Central memory CD4-positive, alpha-beta T cell (primary cell): ENCODE measurements around the gene NUDT8.
"Not testable (repeated sequence)": the region's sequence is repeated elsewhere in the genome, so short reads cannot be mapped to it uniquely, and the experiment has no call there.

Experiments
- DNase-seq: peaks from one replicate; pipeline ENCODE4 v3.0.0; 2022

NUDT8 gene

DNA sequence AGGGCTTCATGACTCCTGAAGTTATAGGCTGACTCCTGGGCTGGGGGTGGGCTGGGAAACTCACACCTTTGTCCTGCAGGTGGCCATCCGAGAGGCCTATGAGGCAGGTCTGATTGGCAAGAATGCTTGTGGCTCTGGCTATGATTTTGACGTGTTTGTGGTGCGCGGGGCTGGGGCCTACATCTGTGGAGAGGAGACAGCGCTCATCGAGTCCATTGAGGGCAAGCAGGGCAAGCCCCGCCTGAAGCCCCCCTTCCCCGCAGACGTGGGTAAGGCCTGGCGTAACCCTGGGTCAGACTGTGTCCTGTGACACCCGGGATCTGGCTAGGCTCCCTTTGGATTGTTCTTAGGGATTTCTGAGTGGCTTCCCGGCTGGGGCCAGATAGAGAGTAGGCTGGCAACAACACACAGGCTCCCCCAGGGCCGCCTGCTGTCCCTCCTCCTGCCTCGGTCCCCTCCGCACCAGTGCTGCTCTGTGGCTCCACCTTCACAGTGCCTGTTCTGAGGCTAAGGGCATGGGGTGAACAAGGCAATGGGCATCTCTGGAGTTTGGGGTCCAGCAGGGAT lies 19.4 kb downstream of the NUDT8 start:
- DNase-seq, result no peak

DNA sequence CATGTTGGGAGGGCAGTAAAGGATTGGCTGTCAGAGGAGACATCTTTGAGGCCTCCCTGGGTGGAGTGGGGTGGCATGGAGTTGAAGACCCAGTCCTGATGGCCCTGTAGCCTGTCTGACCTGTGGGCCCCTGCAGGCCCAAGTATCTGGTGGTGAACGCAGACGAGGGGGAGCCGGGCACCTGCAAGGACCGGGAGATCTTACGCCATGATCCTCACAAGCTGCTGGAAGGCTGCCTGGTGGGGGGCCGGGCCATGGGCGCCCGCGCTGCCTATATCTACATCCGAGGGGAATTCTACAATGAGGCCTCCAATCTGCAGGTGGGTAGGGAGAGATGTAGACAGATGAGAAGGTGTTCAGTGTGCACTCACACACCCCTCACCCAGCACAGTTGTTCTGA lies 20.4 kb downstream of the NUDT8 start:
- DNase-seq, result no peak

DNA sequence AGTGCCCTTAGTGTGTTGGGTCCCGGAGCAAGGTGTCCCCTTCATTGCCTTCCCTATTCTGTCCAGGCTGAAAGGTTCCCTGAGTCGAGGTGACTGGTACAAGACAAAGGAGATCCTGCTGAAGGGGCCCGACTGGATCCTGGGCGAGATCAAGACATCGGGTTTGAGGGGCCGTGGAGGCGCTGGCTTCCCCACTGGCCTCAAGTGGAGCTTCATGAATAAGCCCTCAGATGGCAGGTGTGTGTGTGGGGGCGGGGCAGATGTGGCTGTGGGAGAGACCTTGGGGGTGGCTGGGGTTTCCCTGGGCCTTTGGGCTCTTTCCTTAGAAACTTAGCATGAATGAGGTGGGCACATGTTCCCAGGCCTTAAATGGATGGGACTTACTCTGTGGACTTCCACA lies 21.3 kb downstream of the NUDT8 start:
- DNase-seq, result no peak

DNA sequence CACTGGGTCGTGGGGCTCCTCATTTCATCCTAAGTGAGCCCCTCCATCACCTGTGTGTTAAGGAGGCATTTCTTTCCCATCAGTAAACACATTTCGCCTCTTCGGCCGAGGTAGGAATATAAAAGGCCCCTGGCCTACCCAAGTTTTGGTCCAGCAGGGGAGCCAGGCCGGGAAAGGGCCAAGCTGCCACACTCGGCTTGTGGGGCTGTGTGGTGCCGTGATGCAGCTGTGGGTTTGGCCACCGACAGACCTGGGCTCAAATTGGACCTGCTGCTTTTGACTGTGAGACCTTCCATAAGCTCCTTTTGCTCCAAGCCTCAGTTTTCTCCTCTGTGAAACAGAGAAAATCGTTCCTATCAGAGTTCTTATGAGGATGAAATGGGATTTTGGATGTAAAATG lies 22.2 kb downstream of the NUDT8 start:
- no peak for DNase-seq

DNA sequence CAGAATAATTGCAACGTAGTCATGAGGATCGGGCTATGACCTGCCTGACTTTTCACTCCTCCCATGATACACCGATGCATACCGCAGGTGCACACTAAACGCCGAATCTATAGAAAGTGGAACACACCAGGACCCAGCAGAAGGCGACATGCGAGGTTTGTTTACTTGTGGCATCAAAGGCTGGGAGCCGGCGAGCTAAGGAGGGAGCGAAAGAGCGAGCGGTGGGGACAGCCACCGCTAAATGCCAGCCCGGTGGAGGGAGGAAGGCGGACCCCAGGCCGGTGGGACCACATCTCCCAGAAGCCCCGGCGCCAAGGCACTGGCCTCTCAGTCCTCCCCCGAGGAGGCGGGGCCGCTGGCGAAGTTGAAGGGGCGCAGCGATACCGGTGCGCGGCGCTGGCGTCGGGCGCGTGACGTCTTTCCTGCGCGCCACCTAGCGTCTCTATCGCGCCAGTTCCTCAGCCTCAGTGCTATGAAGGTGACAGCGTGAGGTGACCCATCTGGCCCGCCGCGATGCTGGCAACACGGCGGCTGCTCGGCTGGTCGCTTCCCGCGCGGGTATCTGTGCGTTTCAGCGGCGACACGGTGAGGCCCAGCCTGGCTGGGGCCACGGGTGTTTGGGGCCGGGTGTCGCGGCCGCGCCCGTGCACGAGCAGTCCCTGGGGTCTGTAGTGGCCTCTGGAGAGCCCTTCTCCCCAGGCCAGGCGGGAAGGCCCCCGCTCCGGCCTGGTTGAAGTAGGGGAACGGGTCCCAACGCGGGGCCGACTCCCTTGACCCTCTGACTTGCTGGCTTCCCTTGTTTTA lies 23.0 kb downstream of the NUDT8 start, which contains the start of gene NDUFV1:
Gene NDUFV1, plus strand, starts transcription at position 445 of the 804 bp plus-strand sequence. Its CDS starts 69 bp downstream, at position 514.
- DNase-seq, result peak; percentile 93

- DNase-seq, result no peak
These were observed 23.6 kb downstream of the NUDT8 start for GRCh38 chr11:67606093-67606491.

- no peak for DNase-seq
These were observed 24.3 kb downstream of the NUDT8 start for GRCh38 chr11:67605231-67606011.

DNA sequence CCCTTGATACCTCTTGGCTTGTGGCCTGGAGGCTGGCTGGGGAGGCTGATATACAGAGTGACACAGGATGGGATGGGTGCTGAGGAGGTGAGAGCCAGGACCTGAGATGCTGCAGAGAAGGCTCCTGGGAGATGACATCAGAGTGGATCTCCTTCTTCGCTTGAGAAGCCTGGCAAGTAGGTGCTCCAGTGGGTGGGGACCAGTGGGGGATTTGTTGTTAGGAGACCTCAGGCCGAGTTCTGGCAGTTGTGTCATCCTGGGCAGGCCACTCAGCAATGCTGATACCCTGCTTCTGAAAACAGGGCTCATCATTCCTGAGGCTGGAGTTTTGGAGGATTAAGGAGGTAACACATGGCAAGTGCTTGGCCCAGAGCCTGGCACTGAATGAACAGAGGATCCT lies 24.9 kb downstream of the NUDT8 start:
- DNase-seq, result no peak

- DNase-seq, result not testable (repeated sequence)
These were observed 25.6 kb downstream of the NUDT8 start for GRCh38 chr11:67604119-67604518.

GRCh38 chr11:67601098-67601497 lies 28.6 kb downstream of the NUDT8 start:
- no peak for DNase-seq

DNA sequence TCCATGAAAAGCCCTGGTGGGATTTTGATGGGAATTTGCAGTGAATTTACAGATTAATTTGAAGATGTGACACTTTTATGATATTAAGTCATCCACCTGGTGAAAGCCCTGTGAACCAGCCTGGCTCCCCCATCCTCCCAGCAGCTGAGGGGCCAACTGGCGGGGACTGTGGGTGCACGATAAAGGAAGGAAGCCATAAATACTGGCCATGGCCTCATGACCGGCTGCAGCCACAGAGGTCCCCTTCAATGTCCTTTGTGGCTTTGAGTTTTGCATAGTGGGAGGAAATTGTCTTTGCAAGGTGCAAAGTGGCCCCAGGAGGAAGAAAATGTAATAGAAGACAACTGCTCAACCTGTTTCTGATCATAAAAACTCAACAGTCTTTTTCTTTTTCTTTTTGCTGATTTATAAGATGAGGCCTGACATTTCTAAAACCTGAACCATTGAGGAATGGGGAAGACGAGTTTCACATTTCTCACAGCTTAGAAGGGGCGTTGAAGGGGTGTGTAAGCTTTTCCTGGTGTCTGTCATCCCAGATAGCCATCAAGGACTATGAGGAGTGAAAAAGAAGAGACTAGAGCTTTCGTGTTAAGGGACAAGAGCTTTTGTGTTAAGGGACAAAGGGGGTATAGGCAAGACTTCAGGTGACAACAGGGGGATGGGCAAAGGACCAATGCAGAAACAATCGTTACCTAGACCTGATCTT lies 29.3 kb downstream of the NUDT8 start:
- no peak for DNase-seq

DNA sequence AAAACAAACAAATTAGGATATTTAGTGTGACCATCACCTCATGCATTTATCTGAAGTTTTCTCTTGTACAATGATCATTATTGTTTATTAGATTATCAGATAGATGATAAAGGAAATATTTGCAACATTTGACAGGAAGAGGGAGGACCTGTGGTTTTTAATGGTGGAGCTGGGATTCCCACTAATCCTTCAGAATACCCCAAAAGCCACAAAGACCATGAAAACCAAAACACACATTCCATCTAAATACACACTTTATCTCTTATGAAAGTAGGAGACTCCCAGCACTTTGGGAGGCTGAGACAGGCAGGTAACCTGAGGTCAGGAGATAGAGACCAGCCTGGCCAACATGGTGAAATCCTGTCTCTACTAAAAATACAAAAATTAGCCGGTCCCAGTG lies 30.6 kb downstream of the NUDT8 start:
- DNase-seq, result no peak

DNA sequence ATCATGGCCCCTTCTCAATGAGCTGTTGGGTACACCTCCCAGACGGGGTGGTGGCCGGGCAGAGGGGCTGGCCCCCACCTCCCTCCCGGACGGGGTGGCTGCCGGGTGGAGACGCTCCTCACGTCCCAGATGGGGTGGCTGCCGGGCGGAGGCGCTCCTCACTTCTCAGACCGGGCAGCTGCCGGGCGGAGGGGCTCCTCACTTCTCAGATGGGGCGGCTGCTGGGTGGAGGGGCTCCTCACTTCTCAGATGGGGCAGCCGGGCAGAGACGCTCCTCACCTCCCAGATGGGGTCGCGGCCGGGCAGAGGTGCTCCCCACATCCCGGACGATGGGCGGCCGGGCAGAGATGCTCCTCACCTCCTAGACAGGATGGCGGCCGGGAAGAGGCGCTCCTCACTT lies 31.8 kb downstream of the NUDT8 start:
- not testable (repeated sequence) for DNase-seq

GRCh38 chr11:67597458-67597857 lies 32.3 kb downstream of the NUDT8 start:
- DNase-seq, result not testable (repeated sequence)

DNA sequence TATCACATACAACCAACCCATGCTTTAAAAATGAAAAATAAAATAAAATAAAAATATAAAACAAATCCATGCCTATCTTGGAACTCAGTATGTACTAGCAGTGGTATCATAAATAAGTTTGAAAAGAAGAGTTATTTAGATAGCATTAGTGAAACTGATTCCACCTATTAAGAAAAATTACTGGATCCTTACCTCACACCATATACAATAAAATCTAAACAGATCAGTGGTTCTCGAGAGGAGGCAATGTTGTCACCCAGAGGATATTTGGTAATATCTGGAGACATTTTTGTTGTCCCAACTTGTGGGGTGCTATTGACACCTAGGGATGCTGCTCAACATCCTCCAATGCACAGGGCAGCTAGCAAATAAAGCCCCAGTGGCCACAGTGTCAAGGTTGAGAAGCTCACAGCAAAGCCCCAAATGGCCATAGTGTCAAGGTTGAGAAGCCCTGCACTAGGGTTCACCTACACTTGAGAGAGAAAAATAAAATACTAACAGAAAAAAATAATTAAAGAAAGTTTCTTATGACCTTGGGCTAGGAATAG lies 32.9 kb downstream of the NUDT8 start:
- no peak for DNase-seq

DNA sequence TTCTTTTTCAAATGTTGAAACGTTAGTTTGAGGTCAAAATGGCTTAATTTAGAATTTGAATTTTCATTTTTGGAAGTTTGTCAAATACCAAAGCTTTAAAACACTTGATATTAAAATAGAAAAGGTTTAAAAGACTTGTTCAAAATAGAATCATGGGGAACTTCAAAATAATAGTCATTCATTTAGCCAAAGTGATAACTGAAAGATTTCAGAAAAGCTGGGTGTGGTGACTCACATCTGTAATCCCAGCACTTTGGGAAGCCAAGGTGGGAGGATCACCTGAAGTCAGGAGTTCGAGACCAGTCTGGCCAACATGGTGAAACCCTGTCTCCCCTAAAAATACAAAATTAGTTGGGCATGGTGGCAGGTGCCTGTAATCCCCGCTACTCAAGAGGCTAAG lies 35.3 kb downstream of the NUDT8 start:
- no peak for DNase-seq

GRCh38 chr11:67593565-67593905 lies 36.2 kb downstream of the NUDT8 start:
- no peak for DNase-seq

DNA sequence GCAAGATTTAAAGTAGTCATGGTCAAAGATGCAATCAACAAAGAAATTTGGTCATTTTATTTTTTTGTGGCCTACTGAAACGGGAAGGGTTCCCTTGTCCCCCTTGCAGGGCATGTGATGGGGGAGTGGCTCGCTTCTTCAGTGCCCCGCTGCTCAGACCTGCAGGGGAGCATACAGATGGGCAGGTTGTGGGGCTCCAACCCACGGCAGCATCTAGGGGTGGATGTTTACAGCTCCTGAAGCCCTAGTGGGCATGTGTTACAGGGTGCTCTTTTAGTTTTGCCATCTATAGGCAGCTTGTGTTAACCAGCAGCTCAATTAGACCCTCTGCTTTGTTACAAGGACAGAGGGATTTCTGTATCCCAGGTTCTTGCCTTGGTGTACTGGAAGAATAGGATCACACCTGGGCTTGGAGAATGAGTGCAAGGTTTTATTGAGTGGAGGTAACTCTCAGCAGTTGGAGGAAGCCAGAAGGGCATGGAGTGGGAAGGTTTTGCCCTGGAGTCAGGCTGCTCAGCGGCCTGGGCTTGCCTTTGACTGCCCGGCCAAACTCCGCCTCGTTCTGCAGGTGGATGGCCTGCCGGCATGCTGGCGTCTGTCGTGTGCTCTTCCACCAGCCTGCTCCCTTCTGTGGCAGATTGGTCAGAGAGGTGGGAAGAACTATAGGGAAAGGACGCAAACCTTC lies 36.7 kb downstream of the NUDT8 start:
- DNase-seq, result no peak

DNA sequence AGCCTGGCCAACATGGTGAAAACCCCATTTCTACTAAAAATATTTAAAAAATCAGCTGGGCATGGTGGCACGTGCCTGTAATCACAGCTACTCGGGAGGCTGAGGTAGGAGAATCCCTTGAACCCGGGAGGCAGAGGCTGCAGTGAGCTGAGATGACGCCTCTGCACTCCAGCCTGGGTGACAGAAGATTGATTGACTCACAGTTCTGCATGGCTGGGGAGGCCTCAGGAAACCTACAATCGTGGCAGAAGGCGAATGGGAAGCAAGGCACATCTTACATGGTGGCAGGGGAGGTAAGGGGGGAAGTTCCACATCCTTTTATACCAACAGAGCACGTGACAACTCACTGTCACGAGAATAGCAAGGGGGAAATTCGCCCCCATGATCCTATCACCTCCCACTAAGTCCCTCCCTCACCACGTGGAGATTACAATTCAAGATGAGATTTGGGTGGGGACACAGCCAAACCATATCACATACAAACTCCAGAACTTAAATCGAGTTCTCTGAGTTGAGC lies 40.8 kb downstream of the NUDT8 start:
- DNase-seq, result not testable (repeated sequence)

- no peak for DNase-seq
These were observed 41.6 kb downstream of the NUDT8 start for GRCh38 chr11:67588136-67588503.

- DNase-seq, result no peak
These were observed 43.0 kb downstream of the NUDT8 start for GRCh38 chr11:67586568-67587250.
